HepG2 (cell line): ENCODE data around the gene NOS1AP. TPM values are rescaled to one million over a fixed set of nuclear protein-coding genes. Genes with fewer than 3 reads are reported as not detected.

Source experiments
- ARID3A ChIP-seq: IDR thresholded peaks from 2 replicates; pipeline ENCODE4 v1.6.1; 2012; ENCODE audit warnings: low read depth, low read length, improper control_type of control experiment
- ARNTL ChIP-seq: sonication (generic); formaldehyde crosslinking; IDR thresholded peaks from 2 replicates; pipeline ENCODE4 v1.4.0; 2020; ENCODE audit warnings: mild to moderate bottlenecking, missing genetic modification reagents
- CCAR2 ChIP-seq: fragments of 200-400 bp; formaldehyde crosslinking; optimal IDR thresholded peaks from 2 replicates; pipeline ENCODE3; 2018; ENCODE audit warnings: low read depth, mild to moderate bottlenecking, low read length, moderate library complexity
- CCDC6 ChIP-seq: sonication (generic); formaldehyde crosslinking; IDR thresholded peaks from 2 replicates; pipeline ENCODE4 v1.8.1; 2022; ENCODE audit warnings: mild to moderate bottlenecking, missing genetic modification reagents, moderate library complexity
- CENPBD1 ChIP-seq: sonication (generic); formaldehyde crosslinking; IDR thresholded peaks from 2 replicates; pipeline ENCODE4 v1.8.0; 2022; ENCODE audit warnings: missing genetic modification reagents, low read depth, mild to moderate bottlenecking, borderline replicate concordance
- FOXA1 ChIP-seq, 2 experiments: fragments of 450-650 bp in 1 of 2; sonication (generic) in 1 of 2; formaldehyde crosslinking in 1 of 2; IDR thresholded peaks; 2 replicates each; pipeline versions ENCODE4 v1.4.0 to v1.6.1; 2016 to 2020; ENCODE audit warnings: missing genetic modification reagents in 1 of 2
- GATA4 ChIP-seq: sonication (generic); IDR thresholded peaks from 2 replicates; pipeline ENCODE4 v1.6.1; 2016; ENCODE audit warnings: antibody characterized with exemption, low read depth, borderline replicate concordance
- HNF4G ChIP-seq, 2 experiments: sonication (generic) in 1 of 2; formaldehyde crosslinking in 1 of 2; IDR thresholded peaks; 2 replicates each; pipeline versions ENCODE4 v1.4.0 to v1.6.1; 2011 to 2020; ENCODE audit warnings: borderline replicate concordance in 2 of 2, low read depth in 2 of 2, mild to moderate bottlenecking in 2 of 2, low read length in 1 of 2, missing genetic modification reagents in 1 of 2, moderate library complexity in 1 of 2
- MBNL3 ChIP-seq: fragments of 250-450 bp; sonication (Bioruptor Pico); conservative IDR thresholded peaks from 2 replicates; pipeline ENCODE4 v1.8.0; 2022; ENCODE audit warnings: mild to moderate bottlenecking, inconsistent platforms
- NR2F1 ChIP-seq, 2 experiments: fragments of 450-650 bp in 1 of 2; formaldehyde crosslinking in 1 of 2; IDR thresholded peaks; 2 replicates each; pipeline versions ENCODE4 v1.5.0 to v1.6.1; 2016 to 2020; ENCODE audit warnings: mild to moderate bottlenecking in 1 of 2, missing compliant biosample characterization in 1 of 2, missing genetic modification reagents in 1 of 2, moderate library complexity in 1 of 2
- NR3C1 ChIP-seq: sonication (generic); formaldehyde crosslinking; IDR thresholded peaks from 2 replicates; pipeline ENCODE4 v1.4.0; 2020; ENCODE audit warnings: missing genetic modification reagents
- PCBP2 ChIP-seq: fragments of 200-400 bp; formaldehyde crosslinking; optimal IDR thresholded peaks from 2 replicates; pipeline ENCODE3; 2018; ENCODE audit warnings: low read length, low read depth; ENCODE audit not compliant: poor library complexity, severe bottlenecking
- SALL2 ChIP-seq: sonication (generic); formaldehyde crosslinking; IDR thresholded peaks from 2 replicates; pipeline ENCODE4 v1.8.1; 2023; ENCODE audit warnings: mild to moderate bottlenecking, missing genetic modification reagents, inconsistent platforms
- SIN3A ChIP-seq: IDR thresholded peaks from 2 replicates; pipeline ENCODE4 v1.6.1; 2011; ENCODE audit warnings: low read depth, mild to moderate bottlenecking, control low read depth, low read length, borderline replicate concordance
- SMAD3 ChIP-seq: sonication (generic); formaldehyde crosslinking; IDR thresholded peaks from 2 replicates; pipeline ENCODE4 v1.4.0; 2020; ENCODE audit warnings: missing genetic modification reagents
- ZNF124 ChIP-seq: sonication (generic); formaldehyde crosslinking; IDR thresholded peaks from 2 replicates; pipeline ENCODE4 v1.4.0; 2020; ENCODE audit warnings: missing genetic modification reagents
- polyA plus RNA-seq, 8 experiments: library from polyadenylated mRNA; depleted of rRNA in 3 of 8; stranded (reverse) in 7 of 8; unstranded in 1 of 8; fragments of >200 nt; fragmentation: Illumina TruSeq in 4 of 8; extraction: Trizol in 4 of 8; gene quantifications; 2 replicates each; pipeline versions ENCODE4 v1.2.1 to v1.2.3, GENCODE V29; 2011 to 2016; ENCODE audit warnings: low read depth in 4 of 8, missing spikeins in 1 of 8, mixed read lengths in 1 of 8; ENCODE audit not compliant: insufficient read depth in 1 of 8
- total RNA-seq, 5 experiments: library from RNA; depleted of rRNA; stranded (reverse); fragments of >200 nt; fragmentation: Illumina TruSeq; extraction: Trizol; gene quantifications; 2 replicates each; pipeline ENCODE4 v1.2.3, GENCODE V29; 2016; ENCODE audit warnings: low read depth in 1 of 5
- TF ChIP-seq, protein P1 (sequence below): sonication (generic); formaldehyde crosslinking; IDR thresholded peaks from 2 replicates; pipeline ENCODE4 v1.5.0; 2020; ENCODE audit warnings: mild to moderate bottlenecking, missing genetic modification reagents, borderline replicate concordance
- TF ChIP-seq, protein P2 (sequence below): IDR thresholded peaks from 2 replicates; pipeline ENCODE4 v1.6.1; 2016

The NOS1AP gene
- total and polyA plus RNA-seq, 2 of the 13 experiments (the other 11 are each of a cell fraction or from before 2014, with no cell fraction given), result 2.0 to 3.3 TPM

- TF ChIP-seq, protein P1, sequence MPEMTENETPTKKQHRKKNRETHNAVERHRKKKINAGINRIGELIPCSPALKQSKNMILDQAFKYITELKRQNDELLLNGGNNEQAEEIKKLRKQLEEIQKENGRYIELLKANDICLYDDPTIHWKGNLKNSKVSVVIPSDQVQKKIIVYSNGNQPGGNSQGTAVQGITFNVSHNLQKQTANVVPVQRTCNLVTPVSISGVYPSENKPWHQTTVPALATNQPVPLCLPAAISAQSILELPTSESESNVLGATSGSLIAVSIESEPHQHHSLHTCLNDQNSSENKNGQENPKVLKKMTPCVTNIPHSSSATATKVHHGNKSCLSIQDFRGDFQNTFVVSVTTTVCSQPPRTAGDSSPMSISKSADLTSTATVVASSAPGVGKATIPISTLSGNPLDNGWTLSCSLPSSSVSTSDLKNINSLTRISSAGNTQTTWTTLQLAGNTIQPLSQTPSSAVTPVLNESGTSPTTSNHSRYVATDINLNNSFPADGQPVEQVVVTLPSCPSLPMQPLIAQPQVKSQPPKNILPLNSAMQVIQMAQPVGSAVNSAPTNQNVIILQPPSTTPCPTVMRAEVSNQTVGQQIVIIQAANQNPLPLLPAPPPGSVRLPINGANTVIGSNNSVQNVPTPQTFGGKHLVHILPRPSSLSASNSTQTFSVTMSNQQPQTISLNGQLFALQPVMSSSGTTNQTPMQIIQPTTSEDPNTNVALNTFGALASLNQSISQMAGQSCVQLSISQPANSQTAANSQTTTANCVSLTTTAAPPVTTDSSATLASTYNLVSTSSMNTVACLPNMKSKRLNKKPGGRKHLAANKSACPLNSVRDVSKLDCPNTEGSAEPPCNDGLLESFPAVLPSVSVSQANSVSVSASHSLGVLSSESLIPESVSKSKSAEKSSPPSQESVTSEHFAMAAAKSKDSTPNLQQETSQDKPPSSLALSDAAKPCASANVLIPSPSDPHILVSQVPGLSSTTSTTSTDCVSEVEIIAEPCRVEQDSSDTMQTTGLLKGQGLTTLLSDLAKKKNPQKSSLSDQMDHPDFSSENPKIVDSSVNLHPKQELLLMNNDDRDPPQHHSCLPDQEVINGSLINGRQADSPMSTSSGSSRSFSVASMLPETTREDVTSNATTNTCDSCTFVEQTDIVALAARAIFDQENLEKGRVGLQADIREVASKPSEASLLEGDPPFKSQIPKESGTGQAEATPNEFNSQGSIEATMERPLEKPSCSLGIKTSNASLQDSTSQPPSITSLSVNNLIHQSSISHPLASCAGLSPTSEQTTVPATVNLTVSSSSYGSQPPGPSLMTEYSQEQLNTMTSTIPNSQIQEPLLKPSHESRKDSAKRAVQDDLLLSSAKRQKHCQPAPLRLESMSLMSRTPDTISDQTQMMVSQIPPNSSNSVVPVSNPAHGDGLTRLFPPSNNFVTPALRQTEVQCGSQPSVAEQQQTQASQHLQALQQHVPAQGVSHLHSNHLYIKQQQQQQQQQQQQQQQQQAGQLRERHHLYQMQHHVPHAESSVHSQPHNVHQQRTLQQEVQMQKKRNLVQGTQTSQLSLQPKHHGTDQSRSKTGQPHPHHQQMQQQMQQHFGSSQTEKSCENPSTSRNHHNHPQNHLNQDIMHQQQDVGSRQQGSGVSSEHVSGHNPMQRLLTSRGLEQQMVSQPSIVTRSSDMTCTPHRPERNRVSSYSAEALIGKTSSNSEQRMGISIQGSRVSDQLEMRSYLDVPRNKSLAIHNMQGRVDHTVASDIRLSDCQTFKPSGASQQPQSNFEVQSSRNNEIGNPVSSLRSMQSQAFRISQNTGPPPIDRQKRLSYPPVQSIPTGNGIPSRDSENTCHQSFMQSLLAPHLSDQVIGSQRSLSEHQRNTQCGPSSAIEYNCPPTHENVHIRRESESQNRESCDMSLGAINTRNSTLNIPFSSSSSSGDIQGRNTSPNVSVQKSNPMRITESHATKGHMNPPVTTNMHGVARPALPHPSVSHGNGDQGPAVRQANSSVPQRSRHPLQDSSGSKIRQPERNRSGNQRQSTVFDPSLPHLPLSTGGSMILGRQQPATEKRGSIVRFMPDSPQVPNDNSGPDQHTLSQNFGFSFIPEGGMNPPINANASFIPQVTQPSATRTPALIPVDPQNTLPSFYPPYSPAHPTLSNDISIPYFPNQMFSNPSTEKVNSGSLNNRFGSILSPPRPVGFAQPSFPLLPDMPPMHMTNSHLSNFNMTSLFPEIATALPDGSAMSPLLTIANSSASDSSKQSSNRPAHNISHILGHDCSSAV (CRISPR knock-in tag), result no peak
- TF ChIP-seq PCBP2 (no peak), GATA4 (no peak), SMAD3 (no peak), CENPBD1 (CRISPR knock-in tag) (no peak), NR2F1 (CRISPR knock-in tag; IDR thresholded peaks at IDR 0.05) (no peak), SALL2 (no peak), ARNTL (CRISPR knock-in tag) (no peak), SIN3A (no peak), ARID3A (peak; percentile 55), HNF4G (IDR thresholded peaks at IDR 0.05; ENCODE audit: borderline replicate concordance, low read depth, low read length) (no peak), HNF4G (CRISPR knock-in tag; IDR thresholded peaks at IDR 0.05; ENCODE audit: borderline replicate concordance, low read depth) (no peak), MBNL3 (CRISPR knock-in tag) (no peak), NR3C1 (no peak), CCDC6 (no peak), CCAR2 (no peak), FOXA1 (IDR thresholded peaks at IDR 0.05) (no peak), FOXA1 (CRISPR knock-in tag; IDR thresholded peaks at IDR 0.05) (0 out of 2 replicates have a peak, but pooled peaks have one; percentile 20), ZNF124 (CRISPR knock-in tag) (no peak)
- TF ChIP-seq, protein P2, sequence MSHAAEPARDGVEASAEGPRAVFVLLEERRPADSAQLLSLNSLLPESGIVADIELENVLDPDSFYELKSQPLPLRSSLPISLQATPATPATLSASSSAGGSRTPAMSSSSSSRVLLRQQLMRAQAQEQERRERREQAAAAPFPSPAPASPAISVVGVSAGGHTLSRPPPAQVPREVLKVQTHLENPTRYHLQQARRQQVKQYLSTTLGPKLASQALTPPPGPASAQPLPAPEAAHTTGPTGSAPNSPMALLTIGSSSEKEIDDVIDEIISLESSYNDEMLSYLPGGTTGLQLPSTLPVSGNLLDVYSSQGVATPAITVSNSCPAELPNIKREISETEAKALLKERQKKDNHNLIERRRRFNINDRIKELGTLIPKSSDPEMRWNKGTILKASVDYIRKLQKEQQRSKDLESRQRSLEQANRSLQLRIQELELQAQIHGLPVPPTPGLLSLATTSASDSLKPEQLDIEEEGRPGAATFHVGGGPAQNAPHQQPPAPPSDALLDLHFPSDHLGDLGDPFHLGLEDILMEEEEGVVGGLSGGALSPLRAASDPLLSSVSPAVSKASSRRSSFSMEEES (CRISPR knock-in tag), result no peak
Measured at GRCh38 chr1:162144853-162145252, 75.4 kb downstream of the NOS1AP start (continued).
